HepG2 (cell line): Measurements from ENCODE around the gene TMEM79. TPM values are rescaled to one million over a fixed set of nuclear protein-coding genes. Genes with fewer than 3 reads are reported as not detected.

Source experiments
- EEA1 ChIP-seq: sonication (generic); formaldehyde crosslinking; IDR thresholded peaks from 2 replicates; pipeline ENCODE4 v1.5.1; 2020; ENCODE audit warnings: mild to moderate bottlenecking, missing genetic modification reagents, borderline replicate concordance
- ETV6 ChIP-seq: sonication (generic); formaldehyde crosslinking; conservative IDR thresholded peaks from 2 replicates; pipeline ENCODE4 v1.4.0; 2020; ENCODE audit warnings: missing genetic modification reagents
- LCORL ChIP-seq, 2 experiments: fragments of 450-650 bp in 1 of 2; sonication (generic) in 1 of 2; formaldehyde crosslinking in 1 of 2; IDR thresholded peaks; 2 replicates each; pipeline versions ENCODE4 v1.5.0 to v1.6.1; 2017 to 2020; ENCODE audit warnings: antibody characterized with exemption in 1 of 2, missing genetic modification reagents in 1 of 2
- MLLT10 ChIP-seq: sonication (generic); formaldehyde crosslinking; IDR thresholded peaks from 2 replicates; pipeline ENCODE4 v1.4.0; 2020; ENCODE audit warnings: missing genetic modification reagents
- MTA3 ChIP-seq: sonication (generic); formaldehyde crosslinking; IDR thresholded peaks from 2 replicates; pipeline ENCODE4 v1.4.0; 2020; ENCODE audit warnings: missing genetic modification reagents
- PRDM4 ChIP-seq: sonication (generic); formaldehyde crosslinking; IDR thresholded peaks from 2 replicates; pipeline ENCODE4 v1.9.0; 2021; ENCODE audit warnings: missing genetic modification reagents, borderline replicate concordance
- RFXANK ChIP-seq: IDR thresholded peaks from 2 replicates; pipeline ENCODE4 v1.6.1; 2016
- TCF7L2 ChIP-seq: IDR thresholded peaks from 2 replicates; pipeline ENCODE4 v1.6.1; 2011; ENCODE audit warnings: mild to moderate bottlenecking, low read depth, low read length, moderate library complexity
- U2AF1 ChIP-seq: fragments of 200-400 bp; formaldehyde crosslinking; optimal IDR thresholded peaks from 2 replicates; pipeline ENCODE3; 2017; ENCODE audit warnings: mild to moderate bottlenecking, low read depth, low read length
- ZGPAT ChIP-seq: IDR thresholded peaks from 2 replicates; pipeline ENCODE4 v1.6.1; 2016; ENCODE audit warnings: mild to moderate bottlenecking
- ZNF30 ChIP-seq: sonication (generic); formaldehyde crosslinking; IDR thresholded peaks from 2 replicates; pipeline ENCODE4 v1.5.0; 2020; ENCODE audit warnings: mild to moderate bottlenecking, missing genetic modification reagents
- ZNF441 ChIP-seq: sonication (generic); formaldehyde crosslinking; IDR thresholded peaks from 2 replicates; pipeline ENCODE4 v1.7.0; 2021; ENCODE audit warnings: missing genetic modification reagents, borderline replicate concordance
- ZNF720 ChIP-seq: sonication (generic); formaldehyde crosslinking; IDR thresholded peaks from 2 replicates; pipeline ENCODE4 v1.4.0; 2020; ENCODE audit warnings: missing genetic modification reagents
- ZNF747 ChIP-seq: sonication (generic); formaldehyde crosslinking; IDR thresholded peaks from 2 replicates; pipeline ENCODE4 v1.8.1; 2023; ENCODE audit warnings: missing genetic modification reagents, mild to moderate bottlenecking, borderline replicate concordance
- polyA plus RNA-seq, 8 experiments: library from polyadenylated mRNA; depleted of rRNA in 3 of 8; stranded (reverse) in 7 of 8; unstranded in 1 of 8; fragments of >200 nt; fragmentation: Illumina TruSeq in 4 of 8; extraction: Trizol in 4 of 8; gene quantifications; 2 replicates each; pipeline versions ENCODE4 v1.2.1 to v1.2.3, GENCODE V29; 2011 to 2016; ENCODE audit warnings: low read depth in 4 of 8, missing spikeins in 1 of 8, mixed read lengths in 1 of 8; ENCODE audit not compliant: insufficient read depth in 1 of 8
- total RNA-seq, 5 experiments: library from RNA; depleted of rRNA; stranded (reverse); fragments of >200 nt; fragmentation: Illumina TruSeq; extraction: Trizol; gene quantifications; 2 replicates each; pipeline ENCODE4 v1.2.3, GENCODE V29; 2016; ENCODE audit warnings: low read depth in 1 of 5
- TF ChIP-seq, protein P1 (sequence below): sonication (generic); formaldehyde crosslinking; IDR thresholded peaks from 2 replicates; pipeline ENCODE4 v1.4.0; 2020; ENCODE audit warnings: mild to moderate bottlenecking, missing genetic modification reagents
- TF ChIP-seq, protein P2 (sequence below): sonication (generic); formaldehyde crosslinking; IDR thresholded peaks from 2 replicates; pipeline ENCODE4 v1.5.1; 2020; ENCODE audit warnings: mild to moderate bottlenecking, missing genetic modification reagents, borderline replicate concordance
- TF ChIP-seq, protein P3 (sequence below): sonication (generic); formaldehyde crosslinking; IDR thresholded peaks from 2 replicates; pipeline ENCODE4 v1.5.1; 2020; ENCODE audit warnings: missing genetic modification reagents, mild to moderate bottlenecking, borderline replicate concordance

Gene TMEM79
- total and polyA plus RNA-seq, 2 of the 13 experiments (the other 11 are each of a cell fraction or from before 2014, with no cell fraction given) = 1.2 to 1.9 TPM

DNA sequence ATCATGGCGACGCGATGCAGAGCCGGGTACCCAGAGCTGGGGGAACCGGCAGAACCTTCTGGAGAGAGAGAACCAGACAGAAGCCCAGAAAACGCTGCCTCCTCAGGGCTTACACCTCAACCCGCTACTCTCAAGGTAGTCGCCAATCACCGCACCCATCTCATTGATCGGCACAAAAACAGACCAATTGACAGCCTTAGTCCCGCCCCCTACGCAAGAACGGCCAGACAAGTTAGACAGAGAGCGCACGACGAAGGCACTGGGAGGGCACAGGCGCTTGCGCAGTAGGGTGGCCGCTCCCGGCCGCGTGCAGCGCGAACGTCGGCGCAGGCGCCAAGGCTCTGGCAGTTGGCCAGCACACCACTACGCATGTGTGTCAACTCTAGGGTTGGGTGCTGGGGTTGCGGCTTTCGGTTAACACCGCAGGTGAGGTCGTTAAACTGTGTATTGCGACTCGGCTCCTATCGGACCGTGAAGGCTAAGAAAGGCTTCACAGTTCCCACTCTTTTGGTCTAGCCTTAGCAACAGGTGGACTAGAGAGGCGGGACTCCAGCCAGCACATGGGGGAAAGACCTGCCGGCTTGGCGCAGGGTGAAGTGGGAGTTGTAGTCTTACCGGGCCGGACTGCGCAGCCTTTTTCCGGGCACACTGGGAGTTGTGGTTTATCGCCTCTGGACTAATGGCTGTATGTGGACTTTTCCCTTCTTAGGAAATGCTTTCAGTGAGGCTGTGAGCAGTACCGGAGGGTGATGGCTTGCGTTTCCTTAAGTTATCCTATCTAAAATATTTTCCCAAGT, 54.3 kb downstream of the TMEM79 start, which contains the start of the genes CCT3 and TSACC (continued):
- peak; percentile 79; the same call in 1 of the 2 replicates for TF ChIP-seq ZNF747
- TF ChIP-seq ZNF720 (CRISPR knock-in tag) = no peak
- TF ChIP-seq RFXANK = no peak
- TF ChIP-seq EEA1 (CRISPR knock-in tag) = no peak
- TF ChIP-seq, protein P1, sequence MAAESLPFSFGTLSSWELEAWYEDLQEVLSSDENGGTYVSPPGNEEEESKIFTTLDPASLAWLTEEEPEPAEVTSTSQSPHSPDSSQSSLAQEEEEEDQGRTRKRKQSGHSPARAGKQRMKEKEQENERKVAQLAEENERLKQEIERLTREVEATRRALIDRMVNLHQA (CRISPR knock-in tag) = no peak
- TF ChIP-seq MTA3 (CRISPR knock-in tag) = no peak
- TF ChIP-seq LCORL (IDR thresholded peaks at IDR 0.05) = no peak
- TF ChIP-seq LCORL (CRISPR knock-in tag; IDR thresholded peaks at IDR 0.05) = 0 out of 2 replicates have a peak, but pooled peaks have one; percentile 0
- TF ChIP-seq ZGPAT (CRISPR knock-in tag) = peak; percentile 65
- no peak for TF ChIP-seq ETV6 (CRISPR knock-in tag)
- no peak for TF ChIP-seq PRDM4 (CRISPR knock-in tag)
- TF ChIP-seq, protein P2, sequence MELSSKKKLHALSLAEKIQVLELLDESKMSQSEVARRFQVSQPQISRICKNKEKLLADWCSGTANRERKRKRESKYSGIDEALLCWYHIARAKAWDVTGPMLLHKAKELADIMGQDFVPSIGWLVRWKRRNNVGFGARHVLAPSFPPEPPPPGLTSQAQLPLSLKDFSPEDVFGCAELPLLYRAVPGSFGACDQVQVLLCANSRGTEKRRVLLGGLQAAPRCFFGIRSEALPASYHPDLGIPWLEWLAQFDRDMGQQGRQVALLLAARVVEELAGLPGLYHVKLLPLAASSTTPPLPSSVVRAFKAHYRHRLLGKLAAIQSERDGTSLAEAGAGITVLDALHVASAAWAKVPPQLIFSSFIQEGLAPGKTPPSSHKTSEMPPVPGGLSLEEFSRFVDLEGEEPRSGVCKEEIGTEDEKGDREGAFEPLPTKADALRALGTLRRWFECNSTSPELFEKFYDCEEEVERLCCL = no peak
- TF ChIP-seq U2AF1 = no peak
- TF ChIP-seq MLLT10 (CRISPR knock-in tag) = no peak
- TF ChIP-seq TCF7L2 = no peak
- TF ChIP-seq, protein P3, sequence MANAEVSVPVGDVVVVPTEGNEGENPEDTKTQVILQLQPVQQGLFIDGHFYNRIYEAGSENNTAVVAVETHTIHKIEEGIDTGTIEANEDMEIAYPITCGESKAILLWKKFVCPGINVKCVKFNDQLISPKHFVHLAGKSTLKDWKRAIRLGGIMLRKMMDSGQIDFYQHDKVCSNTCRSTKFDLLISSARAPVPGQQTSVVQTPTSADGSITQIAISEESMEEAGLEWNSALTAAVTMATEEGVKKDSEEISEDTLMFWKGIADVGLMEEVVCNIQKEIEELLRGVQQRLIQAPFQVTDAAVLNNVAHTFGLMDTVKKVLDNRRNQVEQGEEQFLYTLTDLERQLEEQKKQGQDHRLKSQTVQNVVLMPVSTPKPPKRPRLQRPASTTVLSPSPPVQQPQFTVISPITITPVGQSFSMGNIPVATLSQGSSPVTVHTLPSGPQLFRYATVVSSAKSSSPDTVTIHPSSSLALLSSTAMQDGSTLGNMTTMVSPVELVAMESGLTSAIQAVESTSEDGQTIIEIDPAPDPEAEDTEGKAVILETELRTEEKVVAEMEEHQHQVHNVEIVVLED (CRISPR knock-in tag) = peak; percentile 97
- TF ChIP-seq ZNF441 (CRISPR knock-in tag) = peak; percentile 52; the same call in 1 of the 2 replicates
- no peak for TF ChIP-seq ZNF30
